Left hindlimb (tissue), 1 donor: ENCODE data around the gene PSAP.

ENCODE experiments used
- DNase-seq: peaks from one replicate; pipeline ENCODE4 v3.0.0-alpha.2; 2018

Gene PSAP

DNA sequence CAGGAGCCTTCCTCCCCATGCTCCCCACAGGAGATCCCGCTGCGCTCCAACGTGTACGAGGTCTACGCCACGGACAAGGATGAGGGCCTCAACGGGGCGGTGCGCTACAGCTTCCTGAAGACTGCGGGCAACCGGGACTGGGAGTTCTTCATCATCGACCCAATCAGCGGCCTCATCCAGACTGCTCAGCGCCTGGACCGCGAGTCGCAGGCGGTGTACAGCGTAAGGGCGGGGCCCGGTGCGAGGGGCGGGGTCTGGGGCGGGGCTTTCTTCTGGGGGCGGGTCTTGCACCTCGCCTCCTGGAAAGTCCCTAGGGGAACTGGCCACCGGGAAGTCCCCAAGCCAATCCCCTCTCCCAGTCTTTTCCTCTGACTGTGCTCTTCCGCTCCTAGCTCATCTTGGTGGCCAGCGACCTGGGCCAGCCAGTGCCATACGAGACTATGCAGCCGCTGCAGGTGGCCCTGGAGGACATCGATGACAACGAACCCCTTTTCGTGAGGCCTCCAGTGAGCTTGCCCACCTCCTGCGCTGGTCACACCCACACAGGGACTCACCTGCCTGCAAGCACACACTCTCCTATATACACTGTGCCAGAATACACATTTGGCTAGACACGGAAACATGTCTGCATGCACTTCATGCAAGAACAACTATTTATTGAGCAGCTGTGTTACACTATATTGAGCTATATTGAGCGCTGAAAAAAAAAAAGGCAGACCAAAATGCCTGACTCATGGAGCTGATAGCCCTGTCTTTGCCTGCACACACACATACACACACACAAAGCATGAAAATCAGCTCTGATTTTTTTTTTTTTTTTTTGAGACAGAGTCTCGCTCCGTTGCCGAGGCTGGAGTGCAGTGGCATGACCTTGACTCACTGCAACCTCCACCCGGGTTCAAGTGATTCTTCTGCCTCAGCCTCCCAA lies 45.0 kb downstream of the PSAP start:
- DNase-seq, result no peak

DNA sequence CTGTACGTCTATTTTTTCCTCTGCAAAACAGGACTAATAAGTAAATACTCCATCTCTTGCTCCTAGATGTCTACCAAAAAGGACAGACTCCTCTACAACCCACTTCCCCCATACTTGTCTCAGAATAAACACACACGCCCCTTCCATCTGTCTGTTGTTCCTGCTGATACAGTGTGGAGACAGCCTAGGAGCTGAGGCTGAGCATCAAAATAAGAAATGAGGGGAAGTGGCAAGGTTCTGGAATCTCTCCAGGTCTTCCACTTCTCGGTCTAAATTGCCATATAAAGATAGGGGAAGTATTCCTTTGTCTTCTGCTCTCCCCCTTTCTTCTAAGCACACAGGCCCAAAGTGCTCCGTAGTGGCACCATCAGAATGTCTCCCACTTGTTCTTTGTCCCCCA lies 47.0 kb downstream of the PSAP start:
- DNase-seq, result no peak

DNA sequence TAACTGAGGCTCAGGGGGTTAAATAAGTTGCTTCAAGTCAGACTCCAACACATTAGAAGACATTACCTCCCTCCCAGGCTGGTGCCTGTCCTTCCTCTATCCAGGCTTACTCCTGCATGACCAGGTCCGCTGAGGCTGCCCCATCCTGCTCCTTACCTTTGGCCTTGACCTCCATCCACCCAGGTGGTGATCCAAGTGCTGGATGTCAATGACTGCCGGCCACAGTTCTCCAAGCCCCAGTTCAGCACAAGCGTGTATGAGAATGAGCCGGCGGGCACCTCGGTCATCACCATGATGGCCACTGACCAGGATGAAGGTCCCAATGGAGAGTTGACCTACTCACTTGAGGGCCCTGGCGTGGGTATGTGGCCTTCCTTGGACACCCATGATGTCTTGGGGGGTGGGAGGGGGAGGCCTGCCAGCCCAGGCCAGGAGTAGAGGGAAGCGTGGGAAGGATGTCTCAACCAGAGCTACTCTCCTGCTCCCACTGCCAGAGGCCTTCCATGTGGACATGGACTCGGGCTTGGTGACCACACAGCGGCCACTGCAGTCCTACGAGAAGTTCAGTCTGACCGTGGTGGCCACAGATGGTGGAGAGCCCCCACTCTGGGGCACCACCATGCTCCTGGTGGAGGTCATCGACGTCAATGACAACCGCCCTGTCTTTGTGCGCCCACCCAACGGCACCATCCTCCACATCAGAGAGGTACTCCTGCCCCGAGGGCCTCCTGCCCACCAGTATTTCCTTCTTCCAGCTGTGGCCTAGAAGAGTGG lies 48.1 kb downstream of the PSAP start:
- DNase-seq, result no peak

DNA sequence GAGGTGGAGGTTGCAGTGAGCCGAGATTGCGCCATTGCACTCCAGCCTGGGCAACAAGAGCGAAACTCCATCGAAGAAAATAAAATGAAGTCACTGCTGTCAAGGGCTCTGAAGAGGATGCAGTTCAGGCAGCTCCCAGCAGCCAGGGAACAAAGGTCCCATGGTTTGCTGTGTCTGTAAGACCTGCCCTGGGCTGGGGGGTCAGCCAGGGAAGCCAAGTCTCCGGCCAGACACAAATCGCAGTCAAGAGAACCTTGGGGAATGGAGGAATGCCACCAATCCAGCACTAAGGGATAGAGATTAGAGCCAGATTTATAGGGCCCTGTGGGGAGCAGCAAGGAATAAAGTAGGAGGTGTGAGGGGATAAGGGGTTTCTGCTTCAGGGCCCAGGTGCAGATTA lies 48.8 kb downstream of the PSAP start:
- DNase-seq, result no peak

DNA sequence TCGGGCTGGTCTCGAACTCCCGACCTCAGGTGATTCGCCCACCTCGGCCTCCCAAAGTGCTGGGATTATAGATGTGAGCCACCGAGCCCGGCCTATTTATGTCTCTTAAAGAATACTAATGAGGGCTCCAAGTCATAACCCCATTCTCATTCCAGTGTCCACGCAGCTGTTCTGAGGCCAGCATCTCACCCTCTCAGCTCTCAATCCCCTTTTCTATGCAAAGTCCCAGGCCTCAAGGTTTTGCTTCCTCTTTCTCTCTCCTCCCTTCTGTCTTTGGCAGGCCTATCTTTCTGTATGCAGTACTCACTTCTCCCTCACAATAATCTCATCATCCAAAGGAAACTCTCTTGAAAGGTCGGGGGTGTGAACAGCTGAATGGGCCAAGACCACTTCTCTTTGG lies 49.7 kb downstream of the PSAP start:
- no peak for DNase-seq

DNA sequence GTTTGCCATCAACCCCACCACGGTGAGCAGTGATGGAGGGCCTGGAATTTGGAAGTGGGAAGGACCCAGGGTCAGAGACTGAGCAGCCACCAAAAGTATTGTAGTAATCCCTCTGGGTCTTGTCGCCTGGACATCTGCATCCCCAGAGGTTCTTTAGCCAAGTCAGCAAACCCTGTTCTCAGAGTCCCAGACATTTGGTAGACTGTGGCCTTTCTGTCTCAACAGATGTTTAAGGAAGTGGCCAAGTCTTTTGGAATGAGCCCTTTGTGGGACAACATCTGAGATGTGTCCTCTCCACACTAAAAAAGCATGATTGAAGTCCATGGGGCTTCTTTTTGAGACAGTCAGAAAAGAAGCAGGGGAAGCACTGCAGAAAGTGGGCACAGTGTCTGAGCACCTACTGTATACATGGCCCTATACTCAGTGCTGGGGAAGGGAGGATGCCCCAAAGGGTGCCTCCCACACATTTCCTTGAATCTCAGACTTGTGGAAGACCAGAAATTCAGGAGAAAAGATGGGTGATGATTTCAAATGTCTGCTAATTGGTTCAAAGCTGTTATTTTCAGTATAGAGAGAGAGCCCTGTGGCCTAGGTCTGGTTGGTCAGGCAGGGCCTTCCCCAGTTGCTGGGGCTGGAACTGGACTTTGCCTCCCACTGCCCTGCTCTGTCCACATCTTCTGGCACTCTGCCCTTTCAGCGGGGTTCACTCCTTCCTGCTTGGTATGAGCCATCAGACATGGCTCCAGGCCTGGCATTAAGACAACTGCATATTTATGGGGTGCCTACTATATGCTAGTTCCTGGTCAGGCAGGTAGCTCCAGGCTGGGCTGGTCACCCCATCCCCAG lies 51.2 kb downstream of the PSAP start:
- DNase-seq, result no peak

DNA sequence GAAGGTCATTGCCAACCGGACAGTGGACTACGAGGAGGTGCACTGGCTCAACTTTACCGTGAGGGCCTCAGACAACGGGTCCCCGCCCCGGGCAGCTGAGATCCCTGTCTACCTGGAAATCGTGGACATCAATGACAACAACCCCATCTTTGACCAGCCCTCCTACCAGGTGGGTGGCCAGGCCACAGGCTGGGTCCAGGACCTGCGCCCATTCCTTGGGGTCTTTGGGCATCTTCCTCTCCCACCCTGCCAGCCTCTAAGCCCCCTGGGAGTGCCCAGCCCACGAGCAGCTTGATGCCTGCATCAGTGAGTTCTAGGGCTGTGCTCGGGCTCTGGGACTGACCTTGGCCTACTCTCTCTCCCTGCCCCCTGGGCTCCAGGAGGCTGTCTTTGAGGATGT lies 51.9 kb downstream of the PSAP start:
- no peak for DNase-seq

DNA sequence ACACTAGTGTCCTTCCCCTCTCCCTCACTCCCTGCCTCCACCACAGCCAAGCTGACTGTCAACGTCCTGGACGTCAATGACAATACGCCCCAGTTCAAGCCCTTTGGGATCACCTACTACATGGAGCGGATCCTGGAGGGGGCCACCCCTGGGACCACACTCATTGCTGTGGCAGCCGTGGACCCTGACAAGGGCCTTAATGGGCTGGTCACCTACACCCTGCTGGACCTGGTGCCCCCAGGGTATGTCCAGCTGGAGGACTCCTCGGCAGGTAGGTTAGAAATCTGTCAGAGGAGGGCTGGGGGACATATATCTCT lies 52.8 kb downstream of the PSAP start:
- DNase-seq, result no peak

DNA sequence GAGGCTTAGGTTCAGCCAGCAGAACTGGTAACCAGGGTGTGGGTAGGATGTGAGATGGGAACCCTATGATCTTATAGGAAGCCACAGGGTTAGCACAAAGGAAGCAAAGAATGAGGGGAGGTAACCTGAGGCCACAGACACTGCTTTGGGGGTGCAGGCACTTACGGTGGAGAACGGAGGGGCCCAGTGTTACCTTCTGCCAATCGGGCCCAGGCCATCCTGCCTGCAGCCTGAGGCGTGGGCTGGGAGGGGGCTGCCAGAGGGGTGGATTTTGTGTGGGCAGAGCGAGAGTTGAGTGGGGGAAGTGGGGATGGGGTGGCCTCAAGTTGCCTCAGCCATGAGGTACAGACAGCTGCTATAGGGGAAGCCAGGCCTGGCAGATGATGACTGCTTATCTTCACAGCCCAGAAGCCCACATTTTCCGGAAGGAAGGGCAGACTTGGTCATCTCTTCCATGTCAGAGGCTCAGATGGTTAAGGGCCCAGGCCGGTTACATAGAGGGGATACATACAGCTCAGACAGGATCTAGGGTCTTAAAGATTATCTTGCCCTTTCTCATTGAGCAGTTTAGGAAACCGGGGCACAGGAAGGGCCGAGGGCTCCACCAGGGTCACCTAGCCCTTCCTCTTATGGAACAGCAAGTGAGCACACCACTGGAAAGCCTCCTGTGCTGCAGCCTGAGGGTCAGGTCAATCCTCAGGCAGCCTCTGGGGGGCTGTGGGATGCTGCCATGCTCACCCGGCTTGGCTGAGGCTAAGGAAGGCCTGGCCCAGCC lies 53.3 kb downstream of the PSAP start:
- DNase-seq, result no peak

DNA sequence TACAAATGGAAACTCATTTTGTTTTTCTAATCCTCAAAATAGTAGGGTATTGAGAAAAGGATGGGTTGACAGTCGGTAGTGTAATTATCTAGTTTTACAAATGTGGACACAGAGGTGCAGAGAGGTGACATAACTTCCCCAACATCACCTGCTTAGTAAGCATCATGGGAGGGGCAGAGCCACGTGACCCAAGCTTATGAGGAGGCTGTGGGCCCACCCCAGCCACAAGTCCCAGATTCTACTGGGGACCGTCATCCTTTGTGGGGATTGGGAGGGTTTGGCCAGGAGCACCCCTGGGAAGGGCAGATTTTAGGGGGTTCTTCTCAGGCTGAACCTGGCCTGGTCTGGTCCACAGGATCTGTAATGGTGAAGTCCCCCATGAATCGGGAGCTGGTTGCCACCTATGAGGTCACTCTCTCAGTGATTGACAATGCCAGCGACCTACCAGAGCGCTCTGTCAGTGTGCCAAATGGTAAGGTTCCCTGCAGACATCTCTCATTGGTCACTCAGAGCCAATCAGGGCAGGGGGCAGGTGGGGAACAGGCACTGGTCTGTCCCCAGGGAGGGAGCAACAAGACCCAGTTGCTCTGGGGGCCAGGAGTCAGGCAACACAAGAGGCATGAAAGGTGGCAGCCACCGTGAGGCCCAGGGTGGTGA lies 54.2 kb downstream of the PSAP start:
- no peak for DNase-seq

DNA sequence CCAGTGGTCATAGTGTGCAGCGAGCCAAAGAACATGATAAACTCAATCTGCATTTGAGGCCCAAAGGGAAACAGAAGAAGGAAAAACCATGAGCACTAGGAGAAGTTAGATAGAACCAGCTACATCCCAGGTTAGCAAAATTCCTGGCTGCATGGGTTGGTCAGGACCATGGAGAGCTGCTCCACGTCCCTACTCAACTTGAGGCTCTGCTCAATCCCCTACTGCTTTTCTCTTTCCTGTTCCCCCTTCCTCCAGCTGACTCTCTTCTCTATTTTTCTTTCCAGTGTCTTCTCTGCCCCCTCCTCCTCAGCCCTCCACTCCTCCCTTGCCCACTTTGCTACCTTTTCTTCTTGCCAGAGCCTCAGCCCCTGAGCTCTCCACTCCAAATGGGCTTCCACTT lies 55.8 kb downstream of the PSAP start:
- no peak for DNase-seq

DNA sequence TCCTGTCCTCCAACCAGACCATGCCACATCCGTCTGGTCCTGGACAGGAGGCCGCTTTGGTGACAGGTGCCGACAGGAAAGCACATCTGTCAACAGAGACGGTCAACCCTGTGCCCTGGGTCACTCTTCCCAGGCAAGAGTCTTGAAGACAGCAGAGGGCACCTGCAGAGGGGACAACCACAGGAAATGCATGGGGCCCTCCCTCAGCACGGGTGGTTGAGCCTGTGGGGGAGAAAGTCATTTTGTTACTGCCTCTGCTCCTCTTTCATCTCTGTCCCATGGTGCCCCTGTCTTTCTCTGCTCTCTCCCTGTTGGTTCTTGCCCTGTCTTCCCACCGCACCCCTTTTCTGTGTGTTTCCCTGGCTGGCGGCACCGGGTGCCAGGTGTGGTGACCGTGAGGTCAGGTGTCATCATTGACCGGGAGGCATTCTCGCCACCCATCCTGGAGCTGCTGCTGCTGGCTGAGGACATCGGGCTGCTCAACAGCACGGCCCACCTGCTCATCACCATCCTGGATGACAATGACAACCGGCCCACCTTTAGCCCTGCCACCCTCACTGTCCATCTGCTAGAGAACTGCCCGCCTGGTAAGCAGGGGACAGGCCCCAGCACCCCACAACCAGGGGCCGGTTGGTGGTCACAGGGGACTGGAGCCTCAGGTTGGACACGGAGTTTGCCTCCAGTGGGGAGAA lies 60.2 kb downstream of the PSAP start:
- no peak for DNase-seq

DNA sequence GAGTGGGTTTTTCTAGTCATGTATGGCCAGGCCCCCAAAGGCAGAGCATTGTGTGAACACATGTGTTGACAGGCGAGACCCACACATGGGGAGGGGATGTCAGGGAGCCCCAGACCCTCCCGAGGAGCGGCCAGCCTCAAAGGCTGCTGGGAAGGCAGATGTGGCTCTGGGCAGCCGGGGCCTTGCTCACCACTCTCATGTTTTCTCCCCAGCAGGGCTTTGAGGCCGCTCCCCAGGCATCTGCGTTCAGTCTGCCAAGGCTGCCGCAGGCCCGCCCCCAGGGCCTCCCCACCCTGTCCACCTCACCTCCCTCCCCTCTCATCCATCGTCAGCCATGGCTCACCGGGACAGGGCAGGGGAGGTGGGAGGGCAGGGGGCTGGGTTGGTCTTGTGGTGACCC lies 61.2 kb downstream of the PSAP start:
- DNase-seq, result no peak

DNA sequence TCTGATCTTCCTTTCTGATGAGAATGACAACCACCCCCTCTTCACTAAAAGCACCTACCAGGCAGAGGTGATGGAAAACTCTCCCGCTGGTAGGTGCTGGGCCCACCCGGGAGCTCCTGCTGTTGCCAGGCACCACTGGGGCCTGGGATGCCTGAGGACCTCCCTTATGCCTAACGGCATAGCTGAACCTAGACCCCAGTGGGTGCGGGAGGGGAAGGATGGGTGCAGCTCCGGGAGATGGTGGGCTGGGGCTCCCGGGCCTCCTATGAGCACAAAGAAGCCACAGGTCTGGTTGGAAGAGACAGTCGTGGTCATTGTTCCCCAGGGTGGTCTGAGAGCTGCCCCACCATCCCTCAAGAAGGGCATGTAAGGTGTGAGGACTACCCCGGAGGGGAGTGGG lies 62.1 kb downstream of the PSAP start:
- no peak for DNase-seq

DNA sequence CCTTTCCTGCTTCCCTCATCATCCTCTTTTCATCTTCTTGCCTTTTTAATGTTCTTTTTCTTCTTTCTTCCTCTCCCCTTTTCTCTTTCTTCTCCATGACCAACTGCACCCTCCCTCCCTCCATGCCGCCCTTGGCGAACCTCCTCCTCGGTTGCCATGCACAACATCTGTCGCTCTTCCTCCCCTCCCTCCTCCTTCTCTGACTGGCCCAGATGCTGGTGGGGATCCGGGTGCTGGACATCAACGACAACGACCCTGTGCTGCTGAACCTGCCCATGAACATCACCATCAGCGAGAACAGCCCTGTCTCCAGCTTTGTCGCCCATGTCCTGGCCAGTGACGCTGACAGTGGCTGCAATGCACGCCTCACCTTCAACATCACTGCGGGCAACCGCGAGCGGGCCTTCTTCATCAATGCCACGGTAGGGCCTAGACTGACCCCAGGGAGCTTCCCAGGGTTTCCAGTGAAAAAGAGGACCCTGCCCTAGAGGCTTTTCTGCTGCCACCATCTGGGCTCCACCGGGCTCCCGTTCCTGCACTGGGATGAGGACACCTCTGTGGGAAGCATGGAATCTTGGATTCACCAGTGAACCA lies 66.3 kb downstream of the PSAP start:
- DNase-seq, result no peak

DNA sequence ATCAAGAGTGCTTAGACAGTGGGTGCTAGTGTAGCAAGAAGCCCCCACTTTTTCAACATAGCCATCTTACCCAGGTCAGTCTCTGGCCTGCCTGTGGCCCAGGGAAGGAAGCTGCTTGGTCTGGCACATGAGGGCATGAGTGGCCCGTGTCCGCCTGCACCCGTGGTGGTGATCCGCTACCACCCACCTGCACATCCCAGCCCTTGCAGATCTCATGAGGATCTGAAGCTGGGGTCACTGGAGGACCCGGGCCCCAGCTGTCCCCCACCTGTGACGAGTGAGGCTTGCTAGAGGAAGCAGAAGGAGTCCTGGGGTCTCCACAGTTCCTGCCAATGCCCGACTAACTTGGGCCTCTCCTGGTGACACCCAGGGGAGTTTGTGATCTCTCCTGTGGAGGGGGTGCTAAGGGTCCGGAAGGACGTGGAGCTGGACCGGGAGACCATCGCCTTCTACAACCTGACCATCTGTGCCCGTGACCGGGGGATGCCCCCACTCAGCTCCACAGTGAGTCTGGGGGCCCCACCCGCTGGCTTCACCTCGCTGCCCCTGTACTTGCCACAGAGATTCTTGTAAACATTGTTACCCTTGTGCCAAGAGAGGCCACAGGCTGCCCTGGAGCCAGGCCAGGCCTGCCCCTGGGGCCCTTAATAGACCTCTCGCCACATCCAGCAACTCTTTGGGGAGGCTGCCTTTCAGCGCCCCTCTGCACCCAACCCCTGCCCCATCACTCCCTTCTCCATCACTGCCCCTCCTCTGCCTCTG lies 67.0 kb downstream of the PSAP start:
- no peak for DNase-seq

DNA sequence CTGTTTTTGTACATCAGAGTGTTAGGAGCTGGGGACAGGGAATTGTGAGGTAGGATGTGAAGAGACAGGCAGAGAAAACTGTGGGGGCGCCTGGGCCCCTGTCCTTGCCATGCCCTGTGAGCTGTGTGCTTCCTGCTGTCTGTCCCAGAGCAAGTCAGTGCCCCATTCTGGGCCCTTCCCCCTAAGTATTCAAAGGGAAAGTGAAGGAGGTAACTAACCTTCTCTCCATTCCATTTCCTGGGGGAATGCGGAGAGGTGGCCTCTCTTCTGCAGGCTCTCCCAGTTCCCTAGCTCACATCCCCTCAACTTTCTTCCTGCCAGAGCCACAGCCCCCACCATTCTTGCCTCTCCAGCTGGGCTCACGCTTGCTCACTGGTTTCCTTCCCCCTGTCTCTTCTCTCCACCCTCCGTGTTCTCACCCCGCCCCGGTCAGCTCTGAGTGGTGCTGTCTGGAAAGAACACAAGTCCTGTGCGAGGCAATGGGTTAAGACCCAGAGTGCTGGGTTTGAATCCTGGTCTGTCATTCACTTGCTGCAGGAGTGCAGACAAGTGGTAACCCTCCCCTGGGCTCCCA lies 68.0 kb downstream of the PSAP start:
- DNase-seq, result peak; percentile 22

DNA sequence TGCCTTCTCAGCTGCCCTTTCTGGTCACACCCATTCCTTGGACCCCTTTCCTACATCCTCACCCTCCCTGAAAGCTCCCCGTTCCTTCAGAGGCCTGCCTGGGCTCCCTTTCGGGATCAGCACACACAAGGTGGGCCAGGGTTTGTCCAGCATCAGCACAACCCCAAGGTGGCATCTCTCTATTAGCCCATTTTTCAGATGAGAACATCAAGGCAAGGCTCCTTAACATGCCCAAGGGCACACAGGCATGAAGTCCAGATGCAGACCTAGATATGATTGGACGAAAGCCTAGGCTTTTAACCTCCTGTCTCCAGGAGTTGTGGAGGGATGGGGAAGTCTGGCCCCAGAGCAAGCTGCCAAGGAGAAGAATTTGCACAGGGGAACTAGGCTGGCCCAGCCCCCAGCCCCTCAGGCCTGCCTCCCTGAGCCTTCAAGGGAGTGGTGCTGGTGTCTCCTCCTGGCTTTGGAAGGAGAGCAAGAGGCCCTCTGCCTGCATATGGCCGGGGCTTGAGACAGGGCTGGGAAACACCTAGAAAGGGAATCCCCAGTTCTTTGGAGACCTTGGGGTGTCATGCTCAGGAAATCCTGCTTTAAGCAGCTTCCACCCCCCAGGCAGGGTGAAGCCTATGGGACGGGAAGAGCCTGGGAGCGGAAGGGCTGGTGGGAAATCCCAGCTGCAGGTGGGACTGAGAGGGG lies 68.7 kb downstream of the PSAP start:
- peak; percentile 32 for DNase-seq

DNA sequence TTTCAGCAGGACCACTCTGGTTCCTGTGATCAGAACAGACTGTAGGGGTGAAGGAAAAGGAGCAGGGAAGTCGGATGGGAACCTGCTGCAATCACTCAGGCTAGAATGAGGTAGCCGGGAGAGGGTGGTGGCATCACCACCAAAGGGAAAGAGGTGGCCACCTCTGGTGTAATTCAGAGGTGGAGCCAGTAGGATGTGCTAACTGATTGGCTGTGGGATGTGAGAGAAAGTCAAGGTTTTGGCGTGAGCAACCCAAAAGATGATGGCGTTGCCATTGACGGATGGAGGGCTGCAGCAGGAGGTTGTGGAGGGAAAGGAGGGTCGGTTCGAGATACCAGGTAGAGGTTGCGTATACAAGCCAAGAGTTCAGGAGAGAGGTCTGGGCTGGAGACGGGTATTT lies 70.3 kb downstream of the PSAP start:
- DNase-seq, result peak; percentile 7
